ENCODE measurements around the gene IL34.

GRCh38 chr16:70600730-70601129 lies 45.6 kb upstream of the IL34 start:
- TF ChIP-seq POLR2A (IDR thresholded peaks at IDR 0.05) (no peak), POLR2AphosphoS5 (IDR thresholded peaks at IDR 0.05) (no peak)
- TF ChIP-seq, protein P1, sequence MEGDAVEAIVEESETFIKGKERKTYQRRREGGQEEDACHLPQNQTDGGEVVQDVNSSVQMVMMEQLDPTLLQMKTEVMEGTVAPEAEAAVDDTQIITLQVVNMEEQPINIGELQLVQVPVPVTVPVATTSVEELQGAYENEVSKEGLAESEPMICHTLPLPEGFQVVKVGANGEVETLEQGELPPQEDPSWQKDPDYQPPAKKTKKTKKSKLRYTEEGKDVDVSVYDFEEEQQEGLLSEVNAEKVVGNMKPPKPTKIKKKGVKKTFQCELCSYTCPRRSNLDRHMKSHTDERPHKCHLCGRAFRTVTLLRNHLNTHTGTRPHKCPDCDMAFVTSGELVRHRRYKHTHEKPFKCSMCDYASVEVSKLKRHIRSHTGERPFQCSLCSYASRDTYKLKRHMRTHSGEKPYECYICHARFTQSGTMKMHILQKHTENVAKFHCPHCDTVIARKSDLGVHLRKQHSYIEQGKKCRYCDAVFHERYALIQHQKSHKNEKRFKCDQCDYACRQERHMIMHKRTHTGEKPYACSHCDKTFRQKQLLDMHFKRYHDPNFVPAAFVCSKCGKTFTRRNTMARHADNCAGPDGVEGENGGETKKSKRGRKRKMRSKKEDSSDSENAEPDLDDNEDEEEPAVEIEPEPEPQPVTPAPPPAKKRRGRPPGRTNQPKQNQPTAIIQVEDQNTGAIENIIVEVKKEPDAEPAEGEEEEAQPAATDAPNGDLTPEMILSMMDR (IDR thresholded peaks at IDR 0.05), result no peak

Measured in prostate gland (tissue), 2 donors.